ENCODE measurements around the gene MCEE.
"Not testable (repeated sequence)": the region's sequence is repeated elsewhere in the genome, so short reads cannot be mapped to it uniquely, and the experiment has no call there.

The MCEE gene

DNA sequence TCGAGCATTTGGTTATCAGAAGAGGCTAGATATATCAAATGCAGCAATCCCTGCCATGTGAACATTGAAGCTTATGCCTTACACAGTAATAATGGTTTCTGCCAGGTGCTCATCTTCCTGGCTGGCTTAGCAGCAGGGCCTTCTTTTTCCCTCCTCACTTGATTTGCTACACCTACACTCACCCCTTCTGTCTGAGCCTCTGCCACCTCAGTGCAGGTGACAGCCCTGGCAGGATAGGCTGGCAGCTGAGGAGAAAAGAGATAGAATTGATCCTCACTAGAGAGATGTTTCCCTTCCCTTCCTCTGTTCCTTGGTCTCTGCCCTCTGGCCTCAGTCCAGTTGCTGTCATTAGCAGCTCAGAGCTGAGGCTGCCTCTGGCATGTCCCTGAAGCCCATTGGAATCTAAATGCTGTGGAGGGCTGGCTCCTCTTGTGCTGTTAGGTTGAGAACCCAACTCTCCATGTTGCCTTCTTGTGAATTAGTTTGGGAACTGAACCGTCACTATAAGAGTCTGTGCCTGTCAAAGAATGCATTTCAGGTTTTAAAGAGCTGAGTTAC lies 18.6 kb upstream of the MCEE start:
- no peak for DNase-seq (ENCODE audit: low read depth)
- TF ChIP-seq CTCF (IDR thresholded peaks at IDR 0.05; ENCODE audit: insufficient read depth, low read depth, low read length, missing control alignments): no peak
- H3K4me3 ChIP-seq (ENCODE audit: low read length): no peak overlapping the region

DNA sequence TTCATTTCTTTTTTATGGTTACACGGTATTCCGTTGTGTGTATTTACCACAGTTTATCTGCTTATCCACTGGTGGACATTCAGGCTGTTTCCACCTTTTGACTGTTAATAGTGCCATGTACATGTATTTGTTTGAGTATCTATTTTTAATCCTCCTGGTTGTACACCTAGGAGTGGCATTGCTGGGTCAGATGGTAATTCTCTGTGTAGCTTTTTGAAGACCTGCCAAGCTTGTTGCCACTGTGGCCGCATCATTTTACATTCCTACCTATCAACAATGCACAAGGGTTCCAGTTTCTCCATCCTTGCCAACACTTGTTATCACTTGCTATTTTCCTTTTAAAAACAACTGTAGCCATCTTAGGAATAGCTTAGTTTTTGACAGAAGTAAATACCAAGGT lies 13.8 kb upstream of the MCEE start:
- H3K4me3 ChIP-seq (ENCODE audit: low read length): no peak overlapping the region
- no peak for DNase-seq (ENCODE audit: low read depth)
- no peak for TF ChIP-seq CTCF (IDR thresholded peaks at IDR 0.05; ENCODE audit: insufficient read depth, low read depth, low read length, missing control alignments)

GRCh38 chr2:71136174-71136573 lies 6.1 kb upstream of the MCEE start:
- no peak for TF ChIP-seq CTCF (IDR thresholded peaks at IDR 0.05; ENCODE audit: insufficient read depth, low read depth, low read length, missing control alignments)
- no peak for DNase-seq (ENCODE audit: low read depth)
- no peak overlapping the region for H3K4me3 ChIP-seq (ENCODE audit: low read length)

- no peak for DNase-seq (ENCODE audit: low read depth)
- no peak for TF ChIP-seq CTCF (IDR thresholded peaks at IDR 0.05; ENCODE audit: insufficient read depth, low read depth, low read length, missing control alignments)
- no peak overlapping the region for H3K4me3 ChIP-seq (ENCODE audit: low read length)
Observed at GRCh38 chr2:71133603-71134002, 3.6 kb upstream of the MCEE start.

DNA sequence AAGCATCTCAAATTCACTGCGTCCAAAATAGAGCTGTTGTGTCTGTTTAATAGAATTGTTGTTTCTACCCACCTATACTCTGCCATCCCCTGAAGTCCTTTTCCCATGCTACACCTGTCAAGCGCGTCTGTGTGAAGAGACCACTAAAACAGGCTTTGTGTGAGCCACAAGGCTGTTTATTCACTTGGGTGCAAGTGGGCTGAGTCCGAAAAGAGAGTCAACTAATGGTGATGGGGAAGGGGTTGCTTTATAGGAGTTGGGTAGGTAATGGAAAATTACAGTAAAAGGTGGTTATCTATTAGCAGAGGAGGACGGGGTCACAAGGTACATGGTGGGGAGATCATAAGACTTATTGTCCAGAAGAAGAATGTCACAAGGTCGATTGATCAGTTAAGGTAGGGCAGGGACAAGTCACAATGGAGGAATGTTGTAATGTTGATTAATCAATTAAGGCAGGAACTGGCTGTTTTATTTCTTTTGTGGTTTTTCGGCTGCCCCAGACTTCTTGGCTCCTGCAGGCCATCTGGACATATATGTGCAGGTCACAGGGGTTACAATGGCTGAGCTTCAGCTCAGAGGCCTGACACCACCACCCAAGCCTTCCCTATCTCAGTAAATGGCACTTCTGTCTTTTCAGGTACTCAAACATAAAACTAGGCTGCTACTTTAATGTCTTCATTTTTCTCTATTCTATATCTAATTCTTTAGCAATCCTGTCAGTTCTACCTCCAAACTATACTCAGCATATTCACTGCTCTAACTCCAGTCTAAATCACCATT lies 1.5 kb upstream of the MCEE start:
- DNase-seq (ENCODE audit: low read depth): not testable (repeated sequence)
- peak overlapping the region; percentile 90 for H3K4me3 ChIP-seq (ENCODE audit: low read length)

DNA sequence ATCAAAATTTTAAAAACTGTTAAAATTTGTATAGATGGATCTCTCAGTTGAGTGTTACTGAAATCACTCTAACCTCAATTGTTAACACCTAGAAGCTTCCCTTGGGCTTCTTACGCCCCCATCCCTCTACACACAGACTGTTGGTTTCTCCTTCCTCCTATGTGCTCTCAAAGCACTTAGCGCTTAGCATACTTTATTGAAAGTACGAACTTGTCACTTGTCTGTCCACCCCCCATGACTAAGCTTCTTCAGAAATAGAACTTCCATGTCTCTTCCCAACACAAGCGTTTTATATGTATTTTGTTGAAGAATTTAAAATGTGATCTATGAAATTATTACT lies 846 bp upstream of the MCEE start:
- TF ChIP-seq CTCF (IDR thresholded peaks at IDR 0.05; ENCODE audit: insufficient read depth, low read depth, low read length, missing control alignments): no peak
- DNase-seq (ENCODE audit: low read depth): no peak
- H3K4me3 ChIP-seq (ENCODE audit: low read length): peak overlapping the region; percentile 90

DNA sequence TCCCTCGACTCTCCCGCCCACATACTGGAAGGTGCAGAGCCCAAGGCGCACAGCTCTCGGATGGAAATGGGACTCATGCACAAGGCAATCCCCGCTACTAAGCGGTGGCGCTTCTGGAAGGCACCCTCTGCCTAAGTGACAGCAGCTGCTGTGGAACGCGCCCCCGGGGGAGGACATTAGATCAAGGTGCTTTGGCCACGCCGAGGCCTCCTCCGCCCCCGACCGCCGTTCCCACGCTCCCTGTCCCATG lies 202 bp downstream of the MCEE start:
- H3K4me3 ChIP-seq (ENCODE audit: low read length): peak overlapping the region; percentile 90
- DNase-seq (ENCODE audit: low read depth): peak; percentile 90

More for the DNA sequence above, 202 bp downstream of the MCEE start:
- no peak for TF ChIP-seq CTCF (IDR thresholded peaks at IDR 0.05; ENCODE audit: insufficient read depth, low read depth, low read length, missing control alignments)

Data from epithelial cell of esophagus (primary cell).